ENCODE data around the gene EPHA3. TPM values are rescaled to one million over a fixed set of nuclear protein-coding genes. Genes with fewer than 3 reads are reported as not detected.

Gene EPHA3
- total and polyA plus RNA-seq, 2 donors (not counting 1 experiment from before 2014, with no cell fraction given) = 0.23 to 0.99 TPM

- Histone ChIP-seq H3K4me2 (ENCODE audit: extremely low read depth, insufficient read depth, low read length) (no peak overlapping the region), H3K4me3 (replicated peaks in 1 of 4; ENCODE audit: control extremely low read depth in 1 of 4, insufficient read depth in 1 of 4, low read depth in 3 of 4, low read length in 4 of 4) (no peak overlapping the region), H4K20me1 (ENCODE audit: control insufficient read depth, extremely low read depth, insufficient read depth, low read length) (no peaks in the 10 kb centered on the region), H3K4me1 (ENCODE audit: control insufficient read depth, extremely low read depth, insufficient read depth, low read length) (no peaks in the 10 kb centered on the region), H3K27me3 (ENCODE audit: control insufficient read depth, insufficient read depth, low read length) (no peaks in the 10 kb centered on the region), H3K27ac (ENCODE audit: insufficient read depth, low read length) (no peak overlapping the region), H3K9ac (ENCODE audit: insufficient read depth, low read length) (no peak overlapping the region), H3K79me2 (ENCODE audit: control insufficient read depth, insufficient read depth, low read length) (no peaks in the 10 kb centered on the region), H3K36me3 (ENCODE audit: control insufficient read depth, insufficient read depth, low read length) (no peaks in the 10 kb centered on the region), H3K9me3 (ENCODE audit: control insufficient read depth, insufficient read depth, low read depth, low read length) (no peaks in the 10 kb centered on the region), H2AFZ (ENCODE audit: low read length) (no peak overlapping the region)
- peak in 1 of 2 donors; percentile 11 for DNase-seq (ENCODE audit: low read depth in 2 of 2)
- TF ChIP-seq CTCF (conservative IDR thresholded peaks at IDR 0.05 in 1 of 2, IDR thresholded peaks at IDR 0.05 in 1 of 2; ENCODE audit: low read depth in 1 of 2, low read length in 2 of 2) = no peak
- TF ChIP-seq EZH2 (IDR thresholded peaks at IDR 0.05; ENCODE audit: low read length, missing control alignments) = no peak
These were observed 160.6 kb downstream of the EPHA3 start for GRCh38 chr3:89268059-89268458.

- Histone ChIP-seq H2AFZ (ENCODE audit: low read length) (no peak overlapping the region), H3K27ac (ENCODE audit: insufficient read depth, low read length) (no peak overlapping the region), H3K79me2 (ENCODE audit: control insufficient read depth, insufficient read depth, low read length) (no peaks in the 10 kb centered on the region), H3K4me1 (ENCODE audit: control insufficient read depth, extremely low read depth, insufficient read depth, low read length) (no peaks in the 10 kb centered on the region), H3K36me3 (ENCODE audit: control insufficient read depth, insufficient read depth, low read length) (no peaks in the 10 kb centered on the region), H3K27me3 (ENCODE audit: control insufficient read depth, insufficient read depth, low read length) (no peaks in the 10 kb centered on the region), H3K4me3 (replicated peaks in 1 of 4; ENCODE audit: control extremely low read depth in 1 of 4, insufficient read depth in 1 of 4, low read depth in 3 of 4, low read length in 4 of 4) (no peak overlapping the region), H4K20me1 (ENCODE audit: control insufficient read depth, extremely low read depth, insufficient read depth, low read length) (no peaks in the 10 kb centered on the region), H3K9me3 (ENCODE audit: control insufficient read depth, insufficient read depth, low read depth, low read length) (no peaks in the 10 kb centered on the region), H3K4me2 (ENCODE audit: extremely low read depth, insufficient read depth, low read length) (no peak overlapping the region), H3K9ac (ENCODE audit: insufficient read depth, low read length) (no peak overlapping the region)
- no peak for DNase-seq (ENCODE audit: low read depth in 2 of 2)
- no peak for TF ChIP-seq EZH2 (IDR thresholded peaks at IDR 0.05; ENCODE audit: low read length, missing control alignments)
- no peak for TF ChIP-seq CTCF (conservative IDR thresholded peaks at IDR 0.05 in 1 of 2, IDR thresholded peaks at IDR 0.05 in 1 of 2; ENCODE audit: low read depth in 1 of 2, low read length in 2 of 2)
These were observed 162.8 kb downstream of the EPHA3 start for GRCh38 chr3:89270201-89270600.

DNA sequence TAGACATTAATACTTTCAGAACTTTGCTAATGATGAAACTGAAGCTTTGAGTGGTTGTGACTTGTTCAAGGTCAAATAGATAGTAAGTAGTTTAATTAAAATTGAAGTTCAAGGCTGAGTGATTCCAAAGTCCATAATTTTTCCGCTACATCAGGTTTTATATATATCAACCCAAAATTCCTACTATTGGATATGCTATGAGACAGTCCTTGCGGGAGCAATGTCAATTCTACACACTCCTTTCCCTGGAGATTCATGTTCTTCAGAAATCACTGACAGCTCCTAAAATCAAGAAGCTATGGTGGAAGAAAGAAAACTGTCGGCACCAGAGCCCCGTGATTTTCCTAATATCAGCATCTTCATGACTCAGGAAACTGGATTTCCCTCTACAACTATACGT, 167.6 kb downstream of the EPHA3 start:
- Histone ChIP-seq H3K9me3 (ENCODE audit: control insufficient read depth, insufficient read depth, low read depth, low read length) (no peaks in the 10 kb centered on the region), H3K27ac (ENCODE audit: insufficient read depth, low read length) (no peak overlapping the region), H3K27me3 (ENCODE audit: control insufficient read depth, insufficient read depth, low read length) (no peaks in the 10 kb centered on the region), H3K4me2 (ENCODE audit: extremely low read depth, insufficient read depth, low read length) (no peak overlapping the region), H3K4me3 (replicated peaks in 1 of 4; ENCODE audit: control extremely low read depth in 1 of 4, insufficient read depth in 1 of 4, low read depth in 3 of 4, low read length in 4 of 4) (no peak overlapping the region), H3K4me1 (ENCODE audit: control insufficient read depth, extremely low read depth, insufficient read depth, low read length) (no peaks in the 10 kb centered on the region), H3K9ac (ENCODE audit: insufficient read depth, low read length) (no peak overlapping the region), H2AFZ (ENCODE audit: low read length) (no peak overlapping the region), H3K79me2 (ENCODE audit: control insufficient read depth, insufficient read depth, low read length) (no peaks in the 10 kb centered on the region), H4K20me1 (ENCODE audit: control insufficient read depth, extremely low read depth, insufficient read depth, low read length) (no peaks in the 10 kb centered on the region), H3K36me3 (ENCODE audit: control insufficient read depth, insufficient read depth, low read length) (no peaks in the 10 kb centered on the region)
- no peak for TF ChIP-seq CTCF (conservative IDR thresholded peaks at IDR 0.05 in 1 of 2, IDR thresholded peaks at IDR 0.05 in 1 of 2; ENCODE audit: low read depth in 1 of 2, low read length in 2 of 2)
- no peak for TF ChIP-seq EZH2 (IDR thresholded peaks at IDR 0.05; ENCODE audit: low read length, missing control alignments)
- no peak for DNase-seq (ENCODE audit: low read depth in 2 of 2)

All from fibroblast of lung (primary cell).